ENCODE measurements around the gene WDR37. TPM values are rescaled to one million over a fixed set of nuclear protein-coding genes. Genes with fewer than 3 reads are reported as not detected.
A peak's percentile ranks its signal among the peaks of the same experiment; 100 is the strongest.

The WDR37 gene
- total and polyA plus RNA-seq, 9 of the 15 experiments (the other 6 are each of a cell fraction or from before 2014, with no cell fraction given): 2.3 to 11.6 (median 6.7) TPM

GRCh38 chr10:1048349-1048731 is 7.8 kb upstream of the WDR37 start (continued):
- TF ChIP-seq REST (IDR thresholded peaks at IDR 0.05; ENCODE audit: borderline replicate concordance) (no peak), REST (CRISPR knock-in tag; IDR thresholded peaks at IDR 0.05; ENCODE audit: low read depth) (no peak), ZNF449 (CRISPR knock-in tag; IDR thresholded peaks at IDR 0.05) (no peak), MLLT1 (IDR thresholded peaks at IDR 0.05) (0 out of 4 replicates have a peak, but pooled peaks of 1 of the 2 experiments have one; percentile 35), ZNF778 (CRISPR knock-in tag; IDR thresholded peaks at IDR 0.05) (no peak), ZNF77 (CRISPR knock-in tag; IDR thresholded peaks at IDR 0.05) (no peak), ZNF311 (CRISPR knock-in tag; IDR thresholded peaks at IDR 0.05) (no peak), ZNF324 (CRISPR knock-in tag; IDR thresholded peaks at IDR 0.05) (no peak), RBBP5 (IDR thresholded peaks at IDR 0.05; ENCODE audit: borderline replicate concordance, insufficient read depth, low read length, poor library complexity, severe bottlenecking) (peak; percentile 48), RFX1 (IDR thresholded peaks at IDR 0.05) (no peak), ZMIZ1 (IDR thresholded peaks at IDR 0.05; ENCODE audit: low read depth in 2 of 2, low read length in 2 of 2) (0 out of 4 replicates have a peak, but pooled peaks of 1 of the 2 experiments have one; percentile 9), HMG20A (CRISPR knock-in tag; conservative IDR thresholded peaks at IDR 0.05) (no peak), PTBP1 (IDR thresholded peaks at IDR 0.05; ENCODE audit: low read depth, low read length) (no peak), PRMT5 (CRISPR knock-in tag; IDR thresholded peaks at IDR 0.05) (0 out of 2 replicates have a peak, but pooled peaks have one; percentile 54)

Data from K562 (cell line).